SK-N-SH (cell line): ENCODE results near the gene MEN1. TPM values are rescaled to one million over a fixed set of nuclear protein-coding genes. Genes with fewer than 3 reads are reported as not detected.

Experiments used
- CTCF ChIA-PET: fragments of 300-600, 350-600 bp; formaldehyde crosslinking; extraction: SDS; loops from one replicate; lab custom pipeline; 2021; lab: Yijun Ruan, JAX
- POLR2A ChIA-PET: fragments of 350-600 bp; sonication (Branson Sonifier 250); formaldehyde crosslinking; extraction: SDS; loops from one replicate; lab custom pipeline; 2020; ENCODE audit warnings: antibody characterized with exemption, inconsistent platforms; lab: Yijun Ruan, JAX
- DNase-seq: peaks from one replicate; pipeline ENCODE4 v3.0.0; 2012
- H2AFZ ChIP-seq: fragments of 200-600 bp; sonication (generic); 2 replicates; pipeline ENCODE4 v1.8.1; 2016; ENCODE audit warnings: antibody characterized with exemption, mild to moderate bottlenecking, low read depth
- H3F3A ChIP-seq: fragments of 200-600 bp; sonication (generic); replicated peaks from 2 replicates; pipeline ENCODE3; 2016; ENCODE audit warnings: antibody characterized with exemption, mild to moderate bottlenecking; ENCODE audit not compliant: insufficient read depth
- H3K27ac ChIP-seq, 2 experiments: fragments of 200-500 bp in 1 of 2; fragments of 200-600 bp in 1 of 2; sonication (Bioruptor generic) in 1 of 2; sonication (generic), shearing (Covaris generic) in 1 of 2; 2 replicates each; pipeline versions ENCODE4 v1.5.1 to v1.6.1; 2014 to 2016; ENCODE audit warnings: low read depth in 2 of 2, inconsistent platforms in 1 of 2, low read length in 1 of 2, mild to moderate bottlenecking in 1 of 2, mixed read lengths in 1 of 2
- H3K27me3 ChIP-seq: fragments of 200-600 bp; sonication (generic), shearing (Covaris generic); 2 replicates; pipeline ENCODE4 v1.6.1; 2016; ENCODE audit warnings: mixed run types; ENCODE audit not compliant: insufficient read depth
- H3K36me3 ChIP-seq, 2 experiments: fragments of 200-500 bp in 1 of 2; fragments of 200-600 bp in 1 of 2; sonication (Bioruptor generic) in 1 of 2; sonication (generic) in 1 of 2; replicated peaks in 1 of 2; 2 replicates each; pipeline versions ENCODE3 to v1.5.1; 2014 to 2016; ENCODE audit warnings: low read length in 1 of 2, mild to moderate bottlenecking in 1 of 2; ENCODE audit not compliant: insufficient read depth in 2 of 2, control insufficient read depth in 1 of 2
- H3K4me1 ChIP-seq, 2 experiments: fragments of 200-500 bp in 1 of 2; fragments of 200-600 bp in 1 of 2; sonication (Bioruptor generic) in 1 of 2; sonication (generic), shearing (Covaris generic) in 1 of 2; 2 replicates each; pipeline versions ENCODE4 v1.5.1 to v1.6.1; 2014 to 2016; ENCODE audit warnings: low read depth in 1 of 2, low read length in 1 of 2, mixed run types in 1 of 2; ENCODE audit not compliant: insufficient read depth in 2 of 2, control insufficient read depth in 1 of 2
- H3K4me2 ChIP-seq: fragments of 200-600 bp; sonication (generic), shearing (Covaris generic); 2 replicates; pipeline ENCODE4 v1.6.1; 2017; ENCODE audit warnings: mixed run types
- H3K4me3 ChIP-seq, 2 experiments: fragments of 200-500 bp in 1 of 2; fragments of 200-600 bp in 1 of 2; sonication (Bioruptor generic) in 1 of 2; sonication (generic), shearing (Covaris generic) in 1 of 2; 2 replicates each; pipeline versions ENCODE4 v1.5.1 to v1.8.1; 2014 to 2016; ENCODE audit warnings: low read depth in 2 of 2, inconsistent platforms in 1 of 2, low read length in 1 of 2, mild to moderate bottlenecking in 1 of 2, mixed read lengths in 1 of 2, moderate library complexity in 1 of 2
- H3K79me2 ChIP-seq: fragments of 200-600 bp; sonication (generic); 2 replicates; pipeline ENCODE4 v1.8.1; 2017; ENCODE audit warnings: mild to moderate bottlenecking; ENCODE audit not compliant: insufficient read depth
- H3K9ac ChIP-seq: fragments of 200-600 bp; sonication (generic); 2 replicates; pipeline ENCODE4 v1.6.1; 2017; ENCODE audit warnings: mixed run types
- H3K9me2 ChIP-seq: fragments of 200-600 bp; sonication (generic); 2 replicates; pipeline ENCODE4 v1.6.1; 2017; ENCODE audit warnings: mixed run types
- H3K9me3 ChIP-seq: fragments of 200-600 bp; sonication (generic); 2 replicates; pipeline ENCODE4 v1.6.1; 2017; ENCODE audit warnings: mixed run types, mild to moderate bottlenecking, moderate library complexity
- H4K20me1 ChIP-seq: fragments of 200-600 bp; sonication (generic); 2 replicates; pipeline ENCODE4 v1.6.1; 2017; ENCODE audit warnings: mild to moderate bottlenecking, mixed run types; ENCODE audit not compliant: insufficient read depth
- ELF1 ChIP-seq: IDR thresholded peaks from 2 replicates; pipeline ENCODE4 v1.4.0; 2012
- EP300 ChIP-seq, 2 experiments: IDR thresholded peaks; 2 replicates each; pipeline versions ENCODE4 v1.4.0 to v1.6.1; 2012; ENCODE audit warnings: borderline replicate concordance in 1 of 2, low read depth in 1 of 2, low read length in 1 of 2
- EZH2phosphoT487 ChIP-seq: fragments of 200-600 bp; sonication (generic); IDR thresholded peaks from 2 replicates; pipeline ENCODE4 v1.6.1; 2017; ENCODE audit warnings: low read depth, mixed run types, mild to moderate bottlenecking, antibody characterized with exemption, moderate library complexity, borderline replicate concordance
- FOSL2 ChIP-seq: IDR thresholded peaks from 2 replicates; pipeline ENCODE4 v1.4.0; 2012; ENCODE audit warnings: low read depth, mild to moderate bottlenecking, moderate library complexity, borderline replicate concordance
- FOXJ3 ChIP-seq: sonication (generic); formaldehyde crosslinking; IDR thresholded peaks from 2 replicates; pipeline ENCODE4 v1.5.1; 2020; ENCODE audit warnings: mild to moderate bottlenecking, missing genetic modification reagents
- GABPA ChIP-seq: IDR thresholded peaks from 2 replicates; pipeline ENCODE4 v1.4.0; 2012; ENCODE audit warnings: low read depth, mild to moderate bottlenecking
- JUND ChIP-seq: IDR thresholded peaks from 2 replicates; pipeline ENCODE4 v1.4.0; 2012
- MXI1 ChIP-seq: IDR thresholded peaks from 2 replicates; pipeline ENCODE4 v1.6.1; 2012; ENCODE audit warnings: mild to moderate bottlenecking, low read depth, low read length, improper control_type of control experiment
- NFIC ChIP-seq: IDR thresholded peaks from 2 replicates; pipeline ENCODE4 v1.4.0; 2012; ENCODE audit warnings: borderline replicate concordance
- NRF1 ChIP-seq: IDR thresholded peaks from 2 replicates; pipeline ENCODE4 v1.6.1; 2012; ENCODE audit warnings: low read depth, mild to moderate bottlenecking, low read length
- RAD21 ChIP-seq: IDR thresholded peaks from 2 replicates; pipeline ENCODE4 v1.6.1; 2012; ENCODE audit warnings: mild to moderate bottlenecking, low read length
- RCOR1 ChIP-seq: fragments of 150-350 bp; IDR thresholded peaks from 2 replicates; pipeline ENCODE4 v1.6.1; 2017; ENCODE audit warnings: antibody characterized with exemption, low read length
- SIN3A ChIP-seq: IDR thresholded peaks from 2 replicates; pipeline ENCODE4 v1.6.1; 2012; ENCODE audit warnings: low read depth, mild to moderate bottlenecking, low read length, moderate library complexity, borderline replicate concordance
- SMC3 ChIP-seq: IDR thresholded peaks from 2 replicates; pipeline ENCODE4 v1.6.1; 2012; ENCODE audit warnings: low read depth, low read length, improper control_type of control experiment
- TAF1 ChIP-seq: IDR thresholded peaks from 2 replicates; pipeline ENCODE4 v1.6.1; 2012; ENCODE audit warnings: low read depth, mild to moderate bottlenecking, low read length, moderate library complexity, borderline replicate concordance
- TEAD4 ChIP-seq: IDR thresholded peaks from 2 replicates; pipeline ENCODE4 v1.4.0; 2012; ENCODE audit warnings: mild to moderate bottlenecking, borderline replicate concordance; ENCODE audit not compliant: insufficient read depth
- YY1 ChIP-seq: IDR thresholded peaks from 2 replicates; pipeline ENCODE4 v1.4.0; 2012; ENCODE audit warnings: low read depth, mild to moderate bottlenecking
- WGBS: methylation state at CpG from one replicate; pipeline ENCODE4 v1.1.6; 2017; ENCODE audit warnings: low lambda C conversion rate; 5-methylcytosine and 5-hydroxymethylcytosine counted together
- polyA plus RNA-seq, 3 experiments: library from polyadenylated mRNA; depleted of rRNA; stranded (reverse); fragments of >200 nt; gene quantifications; 2 replicates each; pipeline ENCODE4 v1.2.3, GENCODE V29; 2012
- TF ChIP-seq, protein P1 (sequence below): IDR thresholded peaks from 2 replicates; pipeline ENCODE4 v1.4.0; 2012; ENCODE audit warnings: low read depth, borderline replicate concordance
- TF ChIP-seq, protein P2 (sequence below): fragments of 150-350 bp; IDR thresholded peaks from 2 replicates; pipeline ENCODE4 v1.6.1; 2017; ENCODE audit warnings: antibody characterized with exemption, low read length, low read depth, borderline replicate concordance
- TF ChIP-seq, protein P3 (sequence below): IDR thresholded peaks from 2 replicates; pipeline ENCODE4 v1.4.0; 2012; ENCODE audit warnings: low read depth
- TF ChIP-seq, protein P4 (sequence below): fragments of 200-600 bp; sonication (generic); IDR thresholded peaks from 2 replicates; pipeline ENCODE4 v1.6.1; 2017; ENCODE audit warnings: antibody characterized with exemption, mild to moderate bottlenecking, moderate library complexity

MEN1 gene
- polyA plus RNA-seq, 1 of the 3 experiments (the other 2 are of a cell fraction), result 52.9 TPM

DNA sequence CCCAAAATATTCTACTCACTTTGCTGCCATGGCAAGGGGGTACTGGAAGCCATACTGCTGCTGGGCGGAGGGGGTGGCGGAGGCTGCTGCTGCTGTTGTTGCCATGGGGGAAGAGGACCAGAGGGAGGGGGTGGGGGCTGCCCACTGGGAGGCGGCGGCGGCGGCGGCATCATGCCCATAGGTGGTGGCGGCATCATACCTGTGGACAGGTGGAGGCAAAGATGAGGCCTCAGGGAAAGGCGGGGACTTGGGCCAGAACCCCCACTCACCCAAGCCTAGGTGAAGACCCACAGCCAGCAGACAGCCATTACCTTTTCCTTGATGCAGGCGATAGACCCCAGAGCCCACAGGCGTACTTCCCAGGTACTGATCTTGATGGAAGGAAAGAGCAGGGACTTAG lies 43.5 kb downstream of the MEN1 start:
- Histone ChIP-seq H3K36me3 (peaks cover 72 to 92% of the 10 kb centered on the region in 2 experiments), H3K79me2 (peaks cover 54% of the 10 kb centered on the region), H3K9me3 (no peaks in the 10 kb centered on the region), H3K4me2 (no peak overlapping the region), H3K9ac (no peak overlapping the region), H2AFZ (no peak overlapping the region), H3K27ac (no peak overlapping the region; a peak in 1 of 4 replicates), H3K4me1 (peaks cover 11 to 19% of the 10 kb centered on the region in 2 experiments; a peak in 3 of 4 replicates), H3K9me2 (no peaks in the 10 kb centered on the region), H3K27me3 (no peaks in the 10 kb centered on the region), H4K20me1 (peaks cover 82% of the 10 kb centered on the region), H3K4me3 (no peak overlapping the region), H3F3A (peaks cover 59% of the 10 kb centered on the region)
- WGBS, result 96% methylated on average over 8 of the region's 11 CpGs
- TF ChIP-seq, protein P1, sequence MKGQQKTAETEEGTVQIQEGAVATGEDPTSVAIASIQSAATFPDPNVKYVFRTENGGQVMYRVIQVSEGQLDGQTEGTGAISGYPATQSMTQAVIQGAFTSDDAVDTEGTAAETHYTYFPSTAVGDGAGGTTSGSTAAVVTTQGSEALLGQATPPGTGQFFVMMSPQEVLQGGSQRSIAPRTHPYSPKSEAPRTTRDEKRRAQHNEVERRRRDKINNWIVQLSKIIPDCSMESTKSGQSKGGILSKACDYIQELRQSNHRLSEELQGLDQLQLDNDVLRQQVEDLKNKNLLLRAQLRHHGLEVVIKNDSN, result no peak
- TF ChIP-seq EP300 (IDR thresholded peaks at IDR 0.05; ENCODE audit: borderline replicate concordance in 1 of 2, low read depth in 1 of 2, low read length in 1 of 2) (no peak), JUND (no peak), MXI1 (no peak), ELF1 (no peak), EZH2phosphoT487 (no peak), YY1 (no peak), NRF1 (no peak), NFIC (no peak), TEAD4 (no peak), SIN3A (no peak), FOXJ3 (CRISPR knock-in tag) (no peak)
- TF ChIP-seq, protein P2, sequence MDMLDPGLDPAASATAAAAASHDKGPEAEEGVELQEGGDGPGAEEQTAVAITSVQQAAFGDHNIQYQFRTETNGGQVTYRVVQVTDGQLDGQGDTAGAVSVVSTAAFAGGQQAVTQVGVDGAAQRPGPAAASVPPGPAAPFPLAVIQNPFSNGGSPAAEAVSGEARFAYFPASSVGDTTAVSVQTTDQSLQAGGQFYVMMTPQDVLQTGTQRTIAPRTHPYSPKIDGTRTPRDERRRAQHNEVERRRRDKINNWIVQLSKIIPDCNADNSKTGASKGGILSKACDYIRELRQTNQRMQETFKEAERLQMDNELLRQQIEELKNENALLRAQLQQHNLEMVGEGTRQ, result no peak
- TF ChIP-seq, protein P3, sequence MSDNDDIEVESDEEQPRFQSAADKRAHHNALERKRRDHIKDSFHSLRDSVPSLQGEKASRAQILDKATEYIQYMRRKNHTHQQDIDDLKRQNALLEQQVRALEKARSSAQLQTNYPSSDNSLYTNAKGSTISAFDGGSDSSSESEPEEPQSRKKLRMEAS, result no peak
- ChIA-PET POLR2A (no interaction called here), CTCF (interaction anchor here (0.6 to 4.4 kb wide), 13 partner anchors 7 to 78 kb away, joined by 3 to 47 read pairs (median 3); partner anchors contain the start of genes PYGM and SF1)
- DNase-seq, result peak; percentile 8

DNA sequence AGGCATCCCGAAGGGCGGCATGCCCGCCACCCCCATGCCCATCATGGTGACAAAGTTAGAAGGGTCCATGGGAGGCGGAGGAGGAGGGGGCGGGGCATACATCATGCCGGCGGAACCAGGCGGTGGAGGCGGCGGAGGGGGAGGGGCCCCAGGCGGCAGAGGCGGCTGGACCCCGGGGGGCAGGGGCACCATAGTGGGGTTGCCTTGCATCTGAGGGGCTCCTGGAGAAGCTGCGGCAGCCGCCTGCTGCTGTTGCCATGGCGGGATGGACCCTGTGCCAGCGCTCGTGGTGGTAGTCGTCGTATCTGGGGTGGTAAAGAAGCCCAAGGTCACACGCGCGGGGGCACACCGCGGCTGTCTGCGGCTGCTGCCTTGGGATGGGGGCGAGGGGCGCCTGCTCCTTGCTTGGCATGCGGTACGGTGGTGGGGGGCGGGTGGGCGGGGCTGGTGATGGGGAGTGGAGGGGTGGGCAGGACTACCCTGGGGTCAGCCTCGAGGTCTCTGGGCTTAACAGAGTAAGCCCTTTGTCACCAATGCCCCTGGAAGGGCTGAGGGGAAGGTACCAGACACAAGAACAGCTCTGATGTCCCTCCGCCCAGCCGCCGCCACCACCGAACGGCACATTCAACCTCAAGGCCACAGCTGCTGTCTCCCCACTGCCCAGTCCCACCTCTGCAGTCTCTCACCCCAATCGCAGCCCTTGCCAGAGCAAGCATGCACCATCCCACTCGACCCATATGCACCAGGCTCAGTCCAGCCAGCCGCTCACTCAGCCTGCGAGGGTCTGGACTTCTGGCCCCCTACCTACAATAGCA lies 44.3 kb downstream of the MEN1 start:
- H4K20me1 ChIP-seq, result peaks cover 74% of the 10 kb centered on the region
- H3K4me1 ChIP-seq, result peaks cover 11 to 19% of the 10 kb centered on the region in 2 experiments; a peak in 3 of 4 replicates
- ChIA-PET CTCF (interaction anchor here (0.6 to 4.4 kb wide), 3 partner anchors 9 to 21 kb away, joined by 3 to 47 read pairs (median 5); partner anchors contain the start of gene SF1), POLR2A (no interaction called here)
- peaks cover 59% of the 10 kb centered on the region for H3F3A ChIP-seq
- DNase-seq, result peak; percentile 47
- no peak overlapping the region for H2AFZ ChIP-seq
- 98% methylated on average over 26 of the region's 42 CpGs for WGBS
- peaks cover 46% of the 10 kb centered on the region; the same call in 1 of the 2 replicates for H3K79me2 ChIP-seq
- H3K27ac ChIP-seq, result no peak overlapping the region
- H3K36me3 ChIP-seq, result peaks cover 64 to 84% of the 10 kb centered on the region in 2 experiments
- H3K27me3 ChIP-seq, result no peaks in the 10 kb centered on the region
- H3K9me3 ChIP-seq, result no peaks in the 10 kb centered on the region
- no peaks in the 10 kb centered on the region for H3K9me2 ChIP-seq
- no peak overlapping the region for H3K4me2 ChIP-seq
- no peak overlapping the region for H3K4me3 ChIP-seq
- no peak overlapping the region for H3K9ac ChIP-seq
- TF ChIP-seq, protein P2, result no peak
- no peak for TF ChIP-seq EZH2phosphoT487
- TF ChIP-seq FOSL2, result no peak
- no peak for TF ChIP-seq RAD21
- no peak for TF ChIP-seq MXI1
- TF ChIP-seq GABPA, result no peak
- TF ChIP-seq JUND, result no peak
- TF ChIP-seq, protein P4, sequence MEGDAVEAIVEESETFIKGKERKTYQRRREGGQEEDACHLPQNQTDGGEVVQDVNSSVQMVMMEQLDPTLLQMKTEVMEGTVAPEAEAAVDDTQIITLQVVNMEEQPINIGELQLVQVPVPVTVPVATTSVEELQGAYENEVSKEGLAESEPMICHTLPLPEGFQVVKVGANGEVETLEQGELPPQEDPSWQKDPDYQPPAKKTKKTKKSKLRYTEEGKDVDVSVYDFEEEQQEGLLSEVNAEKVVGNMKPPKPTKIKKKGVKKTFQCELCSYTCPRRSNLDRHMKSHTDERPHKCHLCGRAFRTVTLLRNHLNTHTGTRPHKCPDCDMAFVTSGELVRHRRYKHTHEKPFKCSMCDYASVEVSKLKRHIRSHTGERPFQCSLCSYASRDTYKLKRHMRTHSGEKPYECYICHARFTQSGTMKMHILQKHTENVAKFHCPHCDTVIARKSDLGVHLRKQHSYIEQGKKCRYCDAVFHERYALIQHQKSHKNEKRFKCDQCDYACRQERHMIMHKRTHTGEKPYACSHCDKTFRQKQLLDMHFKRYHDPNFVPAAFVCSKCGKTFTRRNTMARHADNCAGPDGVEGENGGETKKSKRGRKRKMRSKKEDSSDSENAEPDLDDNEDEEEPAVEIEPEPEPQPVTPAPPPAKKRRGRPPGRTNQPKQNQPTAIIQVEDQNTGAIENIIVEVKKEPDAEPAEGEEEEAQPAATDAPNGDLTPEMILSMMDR, result no peak
- no peak for TF ChIP-seq SMC3
- TF ChIP-seq RCOR1, result no peak
- no peak for TF ChIP-seq TAF1
- TF ChIP-seq, protein P1, result no peak
